H1 (cell line): ENCODE measurements around the gene RGS6. TPM values are rescaled to one million over a fixed set of nuclear protein-coding genes. Genes with fewer than 3 reads are reported as not detected.

Experiments used
- ATF2 ChIP-seq: IDR thresholded peaks from 2 replicates; pipeline ENCODE4 v1.6.1; 2012; ENCODE audit warnings: low read length, inconsistent platforms
- CBX5 ChIP-seq: fragments of 300-800, 300-1000 bp; sonication (generic); IDR thresholded peaks from 2 replicates; pipeline ENCODE4 v1.7.1; 2016; ENCODE audit warnings: antibody characterized with exemption, low read length, low read depth
- CTBP2 ChIP-seq: IDR thresholded peaks from 2 replicates; pipeline ENCODE4 v1.7.0; 2011; ENCODE audit warnings: borderline replicate concordance, mild to moderate bottlenecking, moderate library complexity, mixed read lengths, low read length; ENCODE audit not compliant: insufficient read depth, insufficient read length
- EP300 ChIP-seq, 2 experiments: IDR thresholded peaks; 1 replicate in 1 of 2; 2 replicates in 1 of 2; pipeline ENCODE4 v1.6.1; 2011 to 2012; ENCODE audit warnings: low read depth in 2 of 2, low read length in 2 of 2, mild to moderate bottlenecking in 2 of 2, borderline replicate concordance in 1 of 2, inconsistent platforms in 1 of 2, moderate library complexity in 1 of 2
- HDAC6 ChIP-seq: IDR thresholded peaks from one replicate; pipeline ENCODE4 v1.7.1; 2012; ENCODE audit warnings: low read depth, mild to moderate bottlenecking, inconsistent platforms, low read length, moderate library complexity
- SIRT6 ChIP-seq: IDR thresholded peaks from one replicate; pipeline ENCODE4 v1.7.1; 2012; ENCODE audit warnings: low read length, inconsistent platforms
- SRF ChIP-seq: IDR thresholded peaks from 2 replicates; pipeline ENCODE4 v1.6.1; 2011; ENCODE audit warnings: mild to moderate bottlenecking, low read depth, low read length, moderate library complexity
- SUZ12 ChIP-seq: fragments of 200-600 bp; sonication (generic); IDR thresholded peaks from 2 replicates; pipeline ENCODE4 v1.6.1; 2012; ENCODE audit warnings: mild to moderate bottlenecking, inconsistent platforms, low read length, moderate library complexity, mixed read lengths
- polyA plus RNA-seq, 7 experiments: library from polyadenylated mRNA; depleted of rRNA in 3 of 7; stranded (reverse) in 5 of 7; unstranded in 2 of 7; fragments of >200 nt in 5 of 7; fragments of 200-250 nt in 2 of 7; gene quantifications; 1 replicate in 5 of 7; 2 replicates in 1 of 7; 4 replicates in 1 of 7; pipeline versions ENCODE4 v1.2.1 to v1.2.3, GENCODE V29; 2011 to 2013; ENCODE audit warnings: missing spikeins in 2 of 7, mixed read lengths in 2 of 7
- total RNA-seq: library from RNA; stranded (reverse); fragmentation: NEBNext Ultra II Directional; extraction: Animal tissue kit (Norgen Biotek cat#: 25700); gene quantifications from 2 replicates; pipeline ENCODE4 v1.2.1, GENCODE V29; 2021

RGS6 gene
- total and polyA plus RNA-seq, 2 of the 8 experiments (the other 6 are each of a cell fraction or from before 2014, with no cell fraction given), result 0.26 to 1.1 TPM

DNA sequence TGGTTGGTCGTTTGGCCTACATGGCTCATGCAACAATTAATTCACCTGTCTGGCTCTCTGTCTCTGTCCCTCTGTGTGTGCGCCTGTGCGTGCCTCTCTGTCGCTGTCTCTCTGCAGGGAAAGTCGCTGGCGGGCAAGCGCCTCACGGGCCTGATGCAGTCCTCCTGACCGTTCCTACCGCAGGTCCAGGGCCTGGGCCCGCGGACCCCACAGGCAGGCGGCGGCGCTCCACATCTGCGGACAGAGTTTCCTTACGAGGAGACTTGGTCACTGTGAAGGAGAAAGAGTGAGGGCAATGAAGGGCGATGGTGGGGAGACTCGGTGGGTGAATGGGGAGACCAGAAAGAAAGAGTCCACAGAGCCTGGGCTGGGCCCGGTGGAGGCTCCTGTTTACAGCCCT, 630.1 kb downstream of the RGS6 start (continued):
- TF ChIP-seq SRF, result no peak
- TF ChIP-seq HDAC6, result no peak
- no peak for TF ChIP-seq CBX5
- TF ChIP-seq SIRT6, result no peak
- TF ChIP-seq EP300 (IDR thresholded peaks at IDR 0.05; ENCODE audit: borderline replicate concordance in 1 of 2, low read depth in 2 of 2, low read length in 2 of 2), result no peak
- TF ChIP-seq ATF2, result no peak
- TF ChIP-seq CTBP2, result no peak
- no peak for TF ChIP-seq SUZ12
